ENCODE measurements around the gene CDKN1B.
A peak's percentile ranks its signal among the peaks of the same experiment; 100 is the strongest.

CDKN1B gene

GRCh38 chr12:12716793-12717585 lies at the start of gene CDKN1B:
CDKN1B (plus strand) TSS chr12:12717368; CDS start chr12:12717840, 472 bp downstream.
- DNase-seq = peak; percentile 86

GRCh38 chr12:12668005-12668404 lies 49.2 kb upstream of the CDKN1B start:
- DNase-seq = no peak

- DNase-seq = no peak
These were observed 48.1 kb upstream of the CDKN1B start for GRCh38 chr12:12669020-12669419.

DNA sequence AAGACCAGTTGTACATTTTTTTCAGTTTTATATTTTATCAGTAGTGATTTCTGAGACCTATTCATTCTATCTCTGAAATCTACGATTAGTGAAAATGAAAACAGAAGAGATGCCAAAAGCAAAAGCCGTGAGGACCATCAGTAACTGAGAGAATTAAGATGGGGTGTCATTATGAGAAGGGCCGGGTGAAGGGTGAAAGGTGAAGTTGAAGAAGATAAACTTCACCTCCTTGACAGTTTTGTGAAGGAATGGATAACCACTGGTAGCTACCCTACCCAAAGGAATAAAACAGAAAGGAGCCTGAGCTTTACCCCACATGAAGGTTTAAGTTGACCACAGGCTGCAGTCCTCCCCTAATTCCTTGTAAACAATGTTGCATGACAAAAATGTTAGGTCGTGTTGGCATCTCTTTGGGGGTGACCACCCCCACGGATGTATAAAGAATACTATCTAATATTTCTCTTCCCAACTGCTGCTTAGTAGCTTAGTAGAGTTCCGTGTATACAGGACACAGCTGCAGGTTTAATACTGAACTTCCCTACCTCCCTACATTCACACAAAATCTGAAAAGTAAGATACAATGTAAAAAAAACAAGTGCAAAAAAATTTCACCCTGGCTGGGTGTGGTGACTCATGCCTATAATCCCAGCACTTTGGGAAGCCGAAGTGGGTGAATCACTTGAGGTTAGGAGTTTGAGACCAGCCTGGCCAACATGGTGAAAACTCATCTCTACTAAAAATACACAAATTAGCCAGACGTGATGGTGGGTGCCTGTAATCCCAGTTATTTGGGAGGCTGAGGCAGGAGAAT lies 45.1 kb upstream of the CDKN1B start:
- DNase-seq = no peak

DNA sequence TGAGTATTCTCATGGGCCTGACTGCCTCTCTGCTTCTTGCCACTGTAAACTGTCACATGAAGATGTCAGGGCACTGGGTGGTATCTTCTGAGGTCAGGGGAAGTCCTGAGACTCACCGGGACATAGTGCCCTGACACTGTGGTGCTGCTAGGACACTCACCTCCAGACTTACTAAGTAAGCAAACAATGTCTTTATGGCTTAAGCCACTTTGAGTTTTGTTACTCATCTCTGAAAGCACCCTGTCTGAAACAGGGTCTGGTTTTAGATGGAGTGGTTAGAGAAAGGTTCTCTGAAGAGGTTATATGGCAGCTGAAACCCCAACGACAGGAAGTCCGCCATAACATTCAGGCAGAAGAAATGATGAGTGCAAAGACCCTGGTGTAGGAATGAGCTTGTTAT lies 43.9 kb upstream of the CDKN1B start:
- peak; percentile 61 for DNase-seq

DNA sequence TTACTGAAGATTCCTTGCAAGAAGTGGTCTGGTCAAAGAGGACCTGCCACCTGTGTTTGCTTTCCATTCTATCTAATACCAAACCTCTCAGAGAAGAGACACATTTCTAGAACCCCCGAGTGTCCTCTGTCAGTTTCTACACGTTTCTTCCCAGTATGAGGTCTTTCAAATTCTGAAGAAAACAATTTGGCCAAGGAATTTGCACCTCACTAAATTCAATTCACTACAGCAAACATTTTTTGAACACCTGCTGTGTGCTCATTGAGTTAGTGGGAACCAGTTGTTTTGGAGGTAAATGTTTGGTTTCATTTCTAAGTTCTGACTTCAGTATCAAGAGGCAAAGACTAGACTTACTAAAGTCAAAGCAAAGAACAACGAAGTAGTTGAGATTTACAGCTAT lies 40.6 kb upstream of the CDKN1B start:
- no peak for DNase-seq

- no peak for DNase-seq
These were observed 36.0 kb upstream of the CDKN1B start for GRCh38 chr12:12681061-12681765.

DNA sequence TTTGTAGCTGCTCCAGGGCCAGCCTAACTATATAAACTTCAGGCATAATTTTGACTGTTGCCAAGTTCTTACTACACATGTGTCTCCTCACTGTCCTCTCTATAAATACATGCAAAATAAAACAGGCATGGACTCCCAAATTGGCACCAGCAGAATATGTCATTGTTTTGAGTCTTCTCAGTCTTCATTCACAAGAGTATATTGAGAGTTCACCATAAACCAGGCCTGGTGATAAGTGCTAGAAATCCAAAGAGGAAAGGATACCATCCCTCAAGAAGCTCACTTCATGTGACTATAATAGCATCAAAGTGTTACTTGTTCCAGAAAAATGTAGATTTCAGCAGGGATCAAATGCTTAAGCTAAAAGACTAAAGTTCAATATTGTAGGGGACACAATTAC lies 34.9 kb upstream of the CDKN1B start:
- DNase-seq = no peak

DNA sequence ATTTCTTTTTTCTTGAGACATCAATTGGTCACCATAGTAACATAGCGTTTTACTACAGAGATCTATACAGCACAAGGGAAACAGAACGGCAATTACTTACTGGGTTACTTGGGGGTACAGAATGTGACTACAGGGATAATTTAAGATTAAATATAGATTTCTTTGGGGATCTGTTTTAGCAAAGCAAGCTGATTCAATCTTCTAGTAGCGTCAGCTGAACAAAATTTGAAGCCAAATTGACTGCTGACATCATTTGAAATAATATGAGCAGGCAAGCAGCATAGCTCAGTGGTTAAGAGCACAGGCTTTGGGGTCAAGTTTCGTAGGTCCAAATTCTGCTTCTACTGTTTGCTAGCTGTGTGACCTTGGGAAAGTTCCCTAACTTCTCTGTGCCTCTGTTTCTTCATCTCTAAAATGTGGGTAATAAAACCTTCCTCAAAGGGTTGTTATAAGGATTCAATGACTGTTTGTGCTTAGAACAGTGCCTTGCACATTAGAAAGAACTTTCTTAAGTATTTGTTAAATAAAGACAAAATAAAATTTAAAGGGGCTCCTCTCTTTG lies 34.0 kb upstream of the CDKN1B start:
- no peak for DNase-seq

DNA sequence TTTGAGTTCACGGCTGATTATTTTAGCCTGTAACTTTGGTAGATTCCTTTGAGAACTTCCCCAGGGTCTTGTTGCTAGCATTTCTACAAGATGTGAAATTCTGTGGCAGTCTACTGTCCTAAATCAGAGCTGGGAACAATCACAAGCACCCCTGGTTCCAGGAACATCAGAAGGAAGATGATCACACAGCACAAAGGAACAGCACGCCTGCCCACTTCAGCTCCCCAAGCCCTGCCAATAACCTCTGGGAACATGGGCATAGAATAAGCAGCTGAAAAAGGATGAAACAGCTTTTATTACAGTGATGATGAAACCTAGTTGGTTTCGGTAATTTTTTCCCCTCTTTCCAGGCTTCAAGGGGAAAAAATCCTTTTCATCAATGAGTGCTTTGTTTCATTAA lies 33.4 kb upstream of the CDKN1B start:
- no peak for DNase-seq

- DNase-seq = no peak
These were observed 32.6 kb upstream of the CDKN1B start for GRCh38 chr12:12684375-12685106.

DNA sequence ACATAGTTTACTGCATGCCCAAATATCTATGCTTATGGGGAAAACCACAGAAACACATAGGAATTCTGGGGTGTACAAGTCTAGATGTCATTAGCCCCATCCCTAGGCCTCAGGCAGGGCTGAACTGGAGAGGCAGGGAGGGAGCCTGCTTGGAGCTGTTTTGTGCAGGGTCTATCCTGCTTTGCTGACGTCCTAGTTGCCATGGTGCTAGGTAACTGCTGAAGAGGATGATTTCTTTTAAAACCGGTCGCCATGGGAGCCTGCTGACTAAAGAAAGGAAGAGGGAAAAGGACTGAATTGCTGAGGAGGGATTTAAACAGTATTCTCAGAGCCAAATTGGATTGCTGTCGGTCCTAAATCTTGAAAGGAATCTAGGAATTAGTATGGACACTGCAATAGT lies 31.9 kb upstream of the CDKN1B start:
- DNase-seq = no peak

GRCh38 chr12:12686472-12686871 lies 30.7 kb upstream of the CDKN1B start:
- DNase-seq = no peak

DNA sequence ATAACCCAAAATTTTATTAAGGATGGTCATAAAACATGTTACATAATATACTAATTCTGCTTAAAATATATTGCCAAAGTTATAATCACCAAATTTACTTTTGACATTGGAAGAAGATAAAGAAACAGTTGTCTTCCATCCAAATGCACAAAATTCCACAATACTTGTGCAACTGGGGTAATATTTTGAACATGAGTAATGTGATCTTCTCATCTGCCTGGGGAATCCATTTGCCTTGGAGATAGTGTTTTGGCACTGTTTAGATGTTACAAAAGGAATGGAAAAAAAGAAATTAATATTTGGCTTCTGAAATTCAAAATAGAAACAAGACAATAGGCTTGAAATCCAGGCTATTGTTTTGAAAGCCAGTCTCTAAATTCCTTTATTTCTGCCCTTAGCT lies 30.2 kb upstream of the CDKN1B start:
- DNase-seq = no peak

DNA sequence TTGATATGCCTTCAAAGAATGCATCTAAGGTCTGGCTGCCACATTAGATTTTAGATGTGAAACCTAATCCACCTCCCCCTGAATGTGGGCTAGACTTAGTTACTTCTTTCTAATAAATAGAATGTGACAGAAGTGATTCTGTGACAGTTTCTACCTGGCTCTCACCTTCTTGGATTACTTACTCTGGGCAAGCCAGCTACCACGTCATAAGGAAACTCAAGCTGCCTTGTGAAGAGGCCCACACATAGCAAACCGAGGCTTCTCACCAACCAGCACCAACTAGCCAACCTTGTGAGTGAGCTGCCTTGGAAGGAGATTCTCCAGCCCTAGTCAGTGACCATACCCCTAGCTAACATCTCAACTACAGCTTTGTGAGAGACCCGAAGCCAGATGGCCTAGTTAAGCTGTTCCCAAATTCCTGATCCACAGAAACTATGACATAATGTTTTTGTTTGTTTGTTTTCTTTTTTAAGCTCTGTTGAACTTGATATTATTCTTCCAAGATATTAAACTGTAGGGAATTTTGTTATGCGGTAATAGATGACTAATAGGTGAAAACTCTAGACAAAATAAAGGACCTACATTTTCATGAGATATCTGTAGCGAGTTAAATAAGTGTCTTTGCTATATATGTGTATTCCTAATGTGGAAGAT lies 27.4 kb upstream of the CDKN1B start:
- no peak for DNase-seq

DNA sequence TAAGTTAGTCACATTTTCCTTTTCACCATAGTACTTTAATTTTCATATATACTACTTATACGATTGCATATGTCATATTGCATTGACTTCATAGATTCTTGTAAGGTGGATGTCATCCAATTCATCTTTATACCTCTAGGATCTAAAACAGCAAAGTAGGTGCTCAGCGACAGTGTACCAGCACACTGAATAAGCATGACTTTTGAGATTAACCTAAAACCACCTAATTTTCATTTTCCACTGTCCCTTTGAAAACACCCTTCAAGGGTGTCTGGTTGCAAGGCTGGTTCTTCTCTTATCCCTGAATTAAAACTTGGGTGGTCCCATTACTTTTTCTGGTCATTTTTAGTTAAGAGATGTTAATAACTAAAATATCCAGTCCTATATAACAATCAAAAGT lies 25.6 kb upstream of the CDKN1B start:
- DNase-seq = no peak

DNA sequence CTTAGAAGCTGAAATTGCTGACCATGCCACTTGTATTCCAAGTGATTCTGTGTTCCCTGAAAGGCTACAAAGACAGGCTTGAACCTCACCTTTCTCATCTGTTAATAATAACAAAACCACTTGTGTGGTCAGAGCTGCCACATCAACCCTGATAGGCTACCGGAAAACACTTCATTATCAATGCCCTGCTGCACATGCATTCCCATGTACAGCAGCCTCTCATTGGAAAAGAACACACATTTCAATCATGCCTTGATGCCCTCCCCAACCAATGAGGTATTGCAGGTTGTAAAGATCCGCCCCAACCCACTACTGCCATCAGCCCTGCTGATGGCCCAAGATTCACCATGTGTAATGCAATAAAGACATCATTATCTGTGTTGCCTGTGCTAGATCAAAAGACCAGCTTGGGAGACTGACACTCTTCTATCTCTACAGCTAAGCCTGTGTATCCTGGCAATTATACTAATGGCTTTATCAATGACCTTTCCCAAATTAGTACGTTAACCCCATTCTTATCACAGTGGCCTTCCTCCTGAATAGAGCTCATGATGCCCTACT lies 24.0 kb upstream of the CDKN1B start:
- DNase-seq = no peak

DNA sequence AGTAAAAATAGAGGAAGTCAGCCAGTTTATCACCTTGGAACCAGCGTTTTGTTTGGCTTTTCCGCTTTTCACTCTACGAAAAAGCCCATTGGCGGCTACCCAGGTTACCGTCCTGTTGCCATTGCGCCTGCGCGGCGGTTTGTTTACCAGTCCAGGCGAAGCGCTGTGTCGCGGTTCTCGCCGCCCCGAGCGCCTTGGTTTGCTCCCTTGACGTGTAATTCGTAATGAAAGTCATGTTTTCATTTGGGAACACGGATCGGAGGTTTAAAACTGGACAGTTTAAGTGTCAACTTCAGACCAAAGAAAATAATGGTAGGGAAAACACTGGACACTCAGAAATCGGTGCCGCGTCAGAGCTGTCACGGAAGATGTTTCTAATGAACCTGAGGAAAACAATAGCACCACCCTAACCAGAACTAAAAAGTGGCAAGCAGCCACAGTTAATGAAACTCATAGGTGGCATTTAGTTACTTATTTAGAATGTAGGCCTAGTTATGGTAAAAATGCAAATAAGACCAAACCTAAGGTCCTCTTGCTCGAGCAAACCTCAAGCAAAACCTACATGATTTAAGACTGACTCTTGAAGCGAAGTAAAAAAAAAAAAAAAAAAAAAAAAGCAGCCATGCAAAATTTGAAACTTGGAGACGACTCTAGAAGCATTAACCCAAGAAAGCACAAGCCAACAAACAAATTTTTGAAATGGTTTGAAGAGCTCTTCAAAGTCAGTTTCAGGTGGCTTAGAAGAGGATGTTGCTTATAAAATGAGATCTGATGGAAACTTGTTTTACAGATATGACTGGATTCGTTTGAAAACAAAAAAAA lies 20.4 kb upstream of the CDKN1B start:
- DNase-seq = peak; percentile 93

DNA sequence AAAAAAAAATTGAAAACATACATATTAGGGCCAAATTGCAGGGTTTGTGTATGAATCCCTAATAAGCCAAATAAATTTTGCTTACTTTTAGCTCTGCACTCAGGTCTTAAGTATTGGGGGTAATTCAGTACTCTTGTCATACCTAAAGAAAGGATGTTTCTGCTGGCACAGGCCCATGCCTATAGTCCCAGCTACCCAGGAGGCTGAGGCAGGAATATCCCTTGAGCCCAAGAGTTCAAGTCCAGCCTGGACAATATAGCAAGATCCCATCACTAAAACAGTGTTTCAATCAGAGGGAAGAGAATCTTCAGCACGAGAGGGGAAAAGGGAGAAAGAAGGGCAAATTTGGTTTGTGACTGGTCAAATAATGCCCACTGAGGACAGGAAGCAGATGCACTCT lies 17.8 kb upstream of the CDKN1B start:
- DNase-seq = no peak

- no peak for DNase-seq
These were observed 16.9 kb upstream of the CDKN1B start for GRCh38 chr12:12700254-12700653.

DNA sequence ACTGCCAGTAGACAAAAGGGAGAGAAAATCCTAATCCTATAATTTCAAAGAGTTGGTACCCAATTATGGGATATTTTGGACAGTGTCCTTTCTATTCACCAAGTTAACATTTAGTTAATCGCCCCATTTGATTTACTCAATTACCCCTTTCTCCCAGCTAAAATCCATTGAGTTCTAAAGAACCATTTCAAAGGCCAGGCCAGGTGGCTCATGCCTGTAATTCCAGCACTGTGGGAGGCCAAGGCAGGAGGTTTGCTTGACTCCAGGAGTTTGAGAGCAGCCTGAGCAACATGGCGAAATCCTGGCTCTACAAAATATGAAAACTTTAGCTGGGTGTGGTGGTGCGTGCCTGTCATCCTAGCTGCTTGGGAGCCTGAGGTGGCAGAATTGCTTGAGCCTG lies 15.7 kb upstream of the CDKN1B start:
- DNase-seq = no peak

All from stimulated activated CD8-positive, alpha-beta memory T cell treated with anti-CD3 and anti-CD28 coated beads, Interleukin-4, amount 100 ng/mL, for 48 hours (primary cell).